Left ventricle myocardium inferior (tissue), 1 donor: ENCODE data around the gene MYOZ3. TPM values are rescaled to one million over a fixed set of nuclear protein-coding genes. Genes with fewer than 3 reads are reported as not detected.
A peak's percentile ranks its signal among the peaks of the same experiment; 100 is the strongest.

Experiments
- DNase-seq: peaks from one replicate; pipeline ENCODE4 v3.0.0-alpha.2; 2020
- H3K27ac ChIP-seq: fragments of 200-600 bp; replicated peaks from 2 replicates; pipeline ENCODE4 v1.8.0; 2021
- H3K27me3 ChIP-seq: fragments of 200-600 bp; 2 replicates; pipeline ENCODE4 v1.8.0; 2021; ENCODE audit warnings: low read depth
- H3K36me3 ChIP-seq: fragments of 200-600 bp; 2 replicates; pipeline ENCODE4 v1.8.0; 2021
- H3K4me1 ChIP-seq: fragments of 200-600 bp; 2 replicates; pipeline ENCODE4 v1.8.0; 2021
- H3K4me3 ChIP-seq: fragments of 200-600 bp; 2 replicates; pipeline ENCODE4 v1.8.0; 2021; ENCODE audit warnings: mild to moderate bottlenecking, moderate library complexity
- H3K9me3 ChIP-seq: fragments of 200-600 bp; replicated peaks from 2 replicates; pipeline ENCODE4 v1.8.0; 2021
- intact Hi-C: fragments of 100-400 bp; cut with micrococcal nuclease; formaldehyde crosslinking; loops from one replicate; pipeline ENCODE4 v1.11.0; 2022
- total RNA-seq: library from RNA; stranded (reverse); fragmentation: NEBNext Ultra II Directional; extraction: Animal tissue kit (Norgen Biotek cat#: 25700); gene quantifications from one replicate; pipeline ENCODE4 v1.2.1, GENCODE V29; 2021
- TF ChIP-seq, protein P1 (sequence below): fragments of 200-600 bp; IDR thresholded peaks from 2 replicates; pipeline ENCODE4 v1.8.0; 2021; ENCODE audit warnings: antibody characterized with exemption, mild to moderate bottlenecking, borderline replicate concordance
- donor health status: DM: no; HTN: yes; CAD: no; lungs with severe emphysema.

The MYOZ3 gene
- total RNA-seq, 1 donor from 2014 or later: 6.2 TPM

DNA sequence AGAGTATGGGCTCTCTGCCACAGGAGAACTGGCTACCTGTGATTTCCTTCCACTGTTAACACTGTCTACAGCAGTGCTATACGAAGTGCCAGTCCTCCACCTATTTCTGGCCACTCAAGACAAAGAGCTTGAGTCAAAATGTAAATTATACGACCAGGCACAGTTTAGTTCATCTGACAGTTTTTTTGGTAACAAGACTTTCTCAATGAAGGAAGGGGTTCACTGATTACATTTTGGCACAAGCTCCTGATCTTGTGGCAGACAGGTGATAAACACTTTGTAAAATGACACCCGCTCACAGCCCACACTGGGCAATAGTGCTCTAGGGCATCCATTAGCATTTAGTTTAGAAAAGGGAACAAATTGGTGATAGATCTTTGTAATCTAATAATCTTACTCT lies 31.2 kb downstream of the MYOZ3 start:
- Histone ChIP-seq H3K9me3 (no peaks in the 10 kb centered on the region), H3K4me1 (no peaks in the 10 kb centered on the region), H3K27ac (no peak overlapping the region), H3K4me3 (no peak overlapping the region), H3K27me3 (no peaks in the 10 kb centered on the region), H3K36me3 (peaks cover 85% of the 10 kb centered on the region)
- DNase-seq: no peak
- intact Hi-C loops: no loop called here
- TF ChIP-seq, protein P1, sequence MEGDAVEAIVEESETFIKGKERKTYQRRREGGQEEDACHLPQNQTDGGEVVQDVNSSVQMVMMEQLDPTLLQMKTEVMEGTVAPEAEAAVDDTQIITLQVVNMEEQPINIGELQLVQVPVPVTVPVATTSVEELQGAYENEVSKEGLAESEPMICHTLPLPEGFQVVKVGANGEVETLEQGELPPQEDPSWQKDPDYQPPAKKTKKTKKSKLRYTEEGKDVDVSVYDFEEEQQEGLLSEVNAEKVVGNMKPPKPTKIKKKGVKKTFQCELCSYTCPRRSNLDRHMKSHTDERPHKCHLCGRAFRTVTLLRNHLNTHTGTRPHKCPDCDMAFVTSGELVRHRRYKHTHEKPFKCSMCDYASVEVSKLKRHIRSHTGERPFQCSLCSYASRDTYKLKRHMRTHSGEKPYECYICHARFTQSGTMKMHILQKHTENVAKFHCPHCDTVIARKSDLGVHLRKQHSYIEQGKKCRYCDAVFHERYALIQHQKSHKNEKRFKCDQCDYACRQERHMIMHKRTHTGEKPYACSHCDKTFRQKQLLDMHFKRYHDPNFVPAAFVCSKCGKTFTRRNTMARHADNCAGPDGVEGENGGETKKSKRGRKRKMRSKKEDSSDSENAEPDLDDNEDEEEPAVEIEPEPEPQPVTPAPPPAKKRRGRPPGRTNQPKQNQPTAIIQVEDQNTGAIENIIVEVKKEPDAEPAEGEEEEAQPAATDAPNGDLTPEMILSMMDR: no peak

DNA sequence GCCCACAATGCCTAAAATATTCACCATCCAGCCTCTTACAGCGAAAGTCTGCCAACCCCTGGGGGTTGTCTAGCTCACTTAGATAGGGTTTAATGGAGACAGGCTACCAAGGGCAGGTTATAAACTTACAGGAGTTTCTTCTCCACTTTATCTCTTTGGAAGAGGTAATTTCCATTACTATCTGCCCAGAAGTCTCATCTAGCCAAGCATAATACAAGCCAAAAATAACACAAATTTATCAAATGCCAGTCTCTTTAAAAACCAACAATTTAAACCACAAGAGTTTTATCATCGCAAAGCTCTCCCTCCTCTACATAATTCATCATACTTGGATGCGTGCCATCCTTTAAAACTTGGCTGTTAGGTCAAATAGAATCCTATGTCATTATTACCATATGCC lies 33.6 kb downstream of the MYOZ3 start:
- no peak overlapping the region for H3K27ac ChIP-seq
- H3K4me3 ChIP-seq: no peak overlapping the region
- no peak for DNase-seq
- H3K36me3 ChIP-seq: peaks cover 94% of the 10 kb centered on the region
- intact Hi-C loops: no loop called here
- no peaks in the 10 kb centered on the region for H3K9me3 ChIP-seq
- TF ChIP-seq, protein P1: no peak
- H3K27me3 ChIP-seq: no peaks in the 10 kb centered on the region
- peaks cover 10% of the 10 kb centered on the region for H3K4me1 ChIP-seq

DNA sequence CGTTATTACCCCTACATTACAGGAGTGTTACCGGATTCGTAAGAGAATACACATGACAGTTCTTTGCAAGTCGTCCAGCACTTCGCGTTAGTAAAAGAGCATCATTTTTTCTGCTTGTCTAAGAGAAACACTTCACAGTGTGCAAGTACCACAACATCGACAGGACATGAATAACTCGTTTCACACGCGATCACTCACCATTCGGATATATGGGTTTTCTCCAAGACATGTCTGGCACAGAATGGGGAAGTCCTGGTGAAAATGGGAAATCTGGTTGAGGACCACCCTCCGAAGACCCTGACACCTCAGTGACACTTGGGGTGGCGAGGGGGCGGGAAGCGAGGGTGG lies 39.2 kb downstream of the MYOZ3 start:
- Histone ChIP-seq H3K27me3 (no peaks in the 10 kb centered on the region), H3K9me3 (no peaks in the 10 kb centered on the region), H3K4me3 (peak overlapping the region; percentile 94), H3K4me1 (peaks cover 30% of the 10 kb centered on the region), H3K36me3 (peaks cover 38% of the 10 kb centered on the region), H3K27ac (peak overlapping the region; percentile 97)
- DNase-seq: no peak
- intact Hi-C loops: loop anchor here (10.0 kb wide), 1 partner anchor 135 kb away; no protein-coding TSS in a partner anchor
- TF ChIP-seq, protein P1: no peak

DNA sequence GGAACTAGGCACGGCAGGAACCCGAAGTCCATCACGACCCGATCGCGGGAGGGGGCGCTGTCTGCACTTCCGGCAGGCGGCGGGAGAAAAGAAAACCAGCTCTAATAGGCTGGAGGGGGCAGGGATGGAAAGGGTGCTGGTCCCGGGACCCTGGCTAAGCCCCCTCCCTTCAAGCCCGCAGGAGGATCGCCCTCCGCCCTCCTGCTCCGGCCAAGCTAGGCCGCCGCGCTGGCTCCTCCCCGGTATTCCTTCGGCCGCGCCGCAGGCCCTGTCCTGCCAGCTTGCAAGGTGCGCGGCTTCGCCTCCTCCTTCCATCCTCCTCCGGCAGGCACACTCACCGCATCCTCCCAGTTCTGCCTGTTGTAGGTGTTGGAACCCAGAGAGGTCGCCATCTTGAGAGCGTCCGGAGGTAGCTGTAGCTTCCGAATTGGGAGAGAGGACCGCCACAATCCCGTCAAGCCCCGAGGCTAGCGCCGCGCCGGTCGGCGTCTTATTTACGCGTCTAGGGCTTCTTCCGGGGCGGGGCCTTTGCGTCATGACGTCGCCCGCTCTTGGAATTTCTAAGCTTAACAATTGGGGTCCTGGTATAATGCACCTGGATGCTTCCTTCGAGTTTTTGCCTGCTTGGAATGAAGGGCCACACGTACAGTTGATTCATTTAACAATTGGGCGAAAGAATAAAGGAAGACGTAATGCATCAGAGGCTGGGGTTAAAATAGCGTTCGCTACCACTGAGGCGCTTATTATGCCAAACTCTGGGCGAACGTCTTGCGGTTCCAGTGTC lies 39.7 kb downstream of the MYOZ3 start, which contains the start of gene RBM22:
Gene RBM22 (minus strand): TSS at position 469 of the 784 bp plus-strand sequence. CDS start 77 bp downstream, at position 392.
- TF ChIP-seq, protein P1: peak; percentile 72
- H3K27ac ChIP-seq: peak within 1 kb of the TSS; percentile 97
- no peaks in the 10 kb centered on the region for H3K9me3 ChIP-seq
- peaks cover 30% of the 10 kb centered on the region for H3K4me1 ChIP-seq
- H3K36me3 ChIP-seq: peaks cover 32% of the 10 kb centered on the region
- peak; percentile 95 for DNase-seq
- H3K4me3 ChIP-seq: peak within 1 kb of the TSS; percentile 94
- H3K27me3 ChIP-seq: no peaks in the 10 kb centered on the region
- intact Hi-C loops: loop anchor here (10.0 kb wide), 1 partner anchor 136 kb away; no protein-coding TSS in a partner anchor

DNA sequence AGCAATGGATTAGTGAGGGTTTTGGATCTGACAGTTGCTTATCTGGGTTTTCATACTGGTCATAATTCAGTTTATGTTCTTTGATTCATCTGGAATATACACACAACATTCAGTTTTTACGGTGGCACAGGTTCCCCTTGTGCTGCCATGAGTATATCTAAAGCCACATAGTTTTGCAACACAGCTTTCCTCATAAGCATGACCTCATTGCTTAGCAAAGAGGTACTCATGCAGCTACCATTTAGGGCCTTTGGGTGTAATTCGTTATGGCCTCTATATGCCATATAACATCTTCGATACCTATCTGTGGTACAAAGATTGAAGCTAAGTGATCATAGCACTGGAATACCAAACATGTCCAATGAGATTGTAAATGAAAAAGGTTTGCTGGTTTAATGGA lies 42.7 kb downstream of the MYOZ3 start:
- no peak for DNase-seq
- TF ChIP-seq, protein P1: no peak
- peaks cover 32% of the 10 kb centered on the region for H3K4me1 ChIP-seq
- no peaks in the 10 kb centered on the region for H3K9me3 ChIP-seq
- no peaks in the 10 kb centered on the region for H3K27me3 ChIP-seq
- intact Hi-C loops: loop anchor here (10.0 kb wide), 1 partner anchor 139 kb away; no protein-coding TSS in a partner anchor
- H3K4me3 ChIP-seq: no peak overlapping the region
- peaks cover 6% of the 10 kb centered on the region for H3K36me3 ChIP-seq
- no peak overlapping the region for H3K27ac ChIP-seq
